Type B pancreatic cell (in vitro differentiated cells): ENCODE data around the gene GTF2I. TPM values are rescaled to one million over a fixed set of nuclear protein-coding genes. Genes with fewer than 3 reads are reported as not detected.
"Not testable (repeated sequence)": the region's sequence is repeated elsewhere in the genome, so short reads cannot be mapped to it uniquely, and the experiment has no call there.

ENCODE experiments used
- DNase-seq: peaks from one replicate; pipeline ENCODE4 v3.0.0; 2021; ENCODE audit warnings: mixed read lengths; ENCODE audit not compliant: unreplicated experiment; ENCODE audit errors: extremely low spot score
- H3K27ac Mint-ChIP-seq: 2 replicates; pipeline ENCODE4 v1.8.0; 2021; ENCODE audit warnings: mild to moderate bottlenecking, mixed read lengths
- H3K27me3 Mint-ChIP-seq: 2 replicates; pipeline ENCODE4 v1.8.0; 2021; ENCODE audit warnings: mixed read lengths
- H3K36me3 Mint-ChIP-seq: 2 replicates; pipeline ENCODE4 v1.8.0; 2021; ENCODE audit warnings: mixed read lengths
- H3K4me1 Mint-ChIP-seq: one replicate; pipeline ENCODE4 v1.8.0; 2021; ENCODE audit warnings: mixed read lengths; ENCODE audit not compliant: unreplicated experiment
- H3K4me3 Mint-ChIP-seq: 2 replicates; pipeline ENCODE4 v1.8.0; 2021; ENCODE audit warnings: mild to moderate bottlenecking, mixed read lengths
- H3K9me3 Mint-ChIP-seq: 2 replicates; pipeline ENCODE4 v1.8.0; 2021; ENCODE audit warnings: mixed read lengths
- total RNA-seq: library from RNA; stranded (reverse); gene quantifications from 2 replicates; pipeline ENCODE4 v1.2.1, GENCODE V29; 2021; ENCODE audit warnings: low replicate concordance

Gene GTF2I
- total RNA-seq, 1 donor from 2014 or later: 335 TPM

GRCh38 chr7:74756673-74757072 lies 99.2 kb downstream of the GTF2I start:
- H3K27ac Mint-ChIP-seq, H3K27me3 Mint-ChIP-seq, DNase-seq, H3K4me1 Mint-ChIP-seq, H3K36me3 Mint-ChIP-seq, H3K9me3 Mint-ChIP-seq, H3K4me3 Mint-ChIP-seq: not testable (repeated sequence)

- H3K9me3 Mint-ChIP-seq, H3K4me1 Mint-ChIP-seq, DNase-seq, H3K27me3 Mint-ChIP-seq, H3K4me3 Mint-ChIP-seq, H3K27ac Mint-ChIP-seq, H3K36me3 Mint-ChIP-seq: not testable (repeated sequence)
Observed at GRCh38 chr7:74758268-74758667, 100.8 kb downstream of the GTF2I start.

- H3K27me3 Mint-ChIP-seq, H3K9me3 Mint-ChIP-seq, H3K36me3 Mint-ChIP-seq, H3K4me3 Mint-ChIP-seq, H3K27ac Mint-ChIP-seq, DNase-seq, H3K4me1 Mint-ChIP-seq: not testable (repeated sequence)
Observed at GRCh38 chr7:74758982-74759381, 101.5 kb downstream of the GTF2I start.

- not testable (repeated sequence) for H3K27ac Mint-ChIP-seq, H3K36me3 Mint-ChIP-seq, DNase-seq, H3K27me3 Mint-ChIP-seq, H3K4me3 Mint-ChIP-seq, H3K9me3 Mint-ChIP-seq, H3K4me1 Mint-ChIP-seq
Observed at GRCh38 chr7:74765205-74765918, 107.8 kb downstream of the GTF2I start.

- H3K36me3 Mint-ChIP-seq, H3K27me3 Mint-ChIP-seq, H3K4me3 Mint-ChIP-seq, H3K4me1 Mint-ChIP-seq, H3K27ac Mint-ChIP-seq, DNase-seq, H3K9me3 Mint-ChIP-seq: not testable (repeated sequence)
Observed at GRCh38 chr7:74766509-74766908, 109.0 kb downstream of the GTF2I start.

- H3K27me3 Mint-ChIP-seq, H3K27ac Mint-ChIP-seq, H3K36me3 Mint-ChIP-seq, H3K4me1 Mint-ChIP-seq, H3K4me3 Mint-ChIP-seq, H3K9me3 Mint-ChIP-seq: not testable (repeated sequence)
- DNase-seq: peak; percentile 44
Observed at GRCh38 chr7:74766991-74767390, 109.5 kb downstream of the GTF2I start.

- not testable (repeated sequence) for H3K27ac Mint-ChIP-seq
Observed at GRCh38 chr7:74770062-74770461, 112.5 kb downstream of the GTF2I start.

GRCh38 chr7:74772093-74772492 lies 114.6 kb downstream of the GTF2I start:
- not testable (repeated sequence) for H3K36me3 Mint-ChIP-seq, H3K27me3 Mint-ChIP-seq, H3K4me3 Mint-ChIP-seq, H3K4me1 Mint-ChIP-seq, DNase-seq, H3K9me3 Mint-ChIP-seq, H3K27ac Mint-ChIP-seq

More at GRCh38 chr7:74770062-74770461, 112.5 kb downstream of the GTF2I start:
- not testable (repeated sequence) for H3K36me3 Mint-ChIP-seq, H3K4me3 Mint-ChIP-seq, H3K27me3 Mint-ChIP-seq, H3K9me3 Mint-ChIP-seq, DNase-seq, H3K4me1 Mint-ChIP-seq

GRCh38 chr7:74773760-74774750 lies 116.5 kb downstream of the GTF2I start, which contains the start of gene NCF1:
NCF1 (plus strand) TSS chr7:74774011; CDS start chr7:74774032, 21 bp downstream.
- not testable (repeated sequence) for H3K4me1 Mint-ChIP-seq, H3K9me3 Mint-ChIP-seq, H3K27me3 Mint-ChIP-seq, H3K4me3 Mint-ChIP-seq, H3K36me3 Mint-ChIP-seq, DNase-seq, H3K27ac Mint-ChIP-seq

GRCh38 chr7:74775111-74775510 lies 117.6 kb downstream of the GTF2I start:
- not testable (repeated sequence) for H3K27ac Mint-ChIP-seq, DNase-seq, H3K36me3 Mint-ChIP-seq, H3K9me3 Mint-ChIP-seq, H3K27me3 Mint-ChIP-seq, H3K4me3 Mint-ChIP-seq, H3K4me1 Mint-ChIP-seq

GRCh38 chr7:74779053-74779452 lies 121.5 kb downstream of the GTF2I start:
- H3K27ac Mint-ChIP-seq, H3K27me3 Mint-ChIP-seq, H3K4me3 Mint-ChIP-seq, H3K4me1 Mint-ChIP-seq, DNase-seq, H3K9me3 Mint-ChIP-seq, H3K36me3 Mint-ChIP-seq: not testable (repeated sequence)

GRCh38 chr7:74781746-74782145 lies 124.2 kb downstream of the GTF2I start:
- DNase-seq, H3K9me3 Mint-ChIP-seq, H3K27ac Mint-ChIP-seq: not testable (repeated sequence)

GRCh38 chr7:74783595-74783994 lies 126.1 kb downstream of the GTF2I start:
- not testable (repeated sequence) for H3K4me1 Mint-ChIP-seq, H3K27ac Mint-ChIP-seq, H3K27me3 Mint-ChIP-seq, H3K9me3 Mint-ChIP-seq, H3K36me3 Mint-ChIP-seq, H3K4me3 Mint-ChIP-seq
- peak; percentile 68 for DNase-seq

More at GRCh38 chr7:74781746-74782145, 124.2 kb downstream of the GTF2I start:
- H3K4me3 Mint-ChIP-seq, H3K27me3 Mint-ChIP-seq, H3K36me3 Mint-ChIP-seq, H3K4me1 Mint-ChIP-seq: not testable (repeated sequence)
